ENCODE results near the gene EPDR1. TPM values are rescaled to one million over a fixed set of nuclear protein-coding genes. Genes with fewer than 3 reads are reported as not detected.

The EPDR1 gene
- 20.2 TPM for polyA plus RNA-seq (ENCODE audit: insufficient read length)
- long read RNA-seq, donor 1, transcript EPDR1-201 (3 exons, 2,599 nt): major isoform, 10 of 11 reads
- long read RNA-seq, donor 1, partial matches to known transcripts: 0 of 11 reads
- long read RNA-seq, donor 1, other reads (novel, unspliced or antisense): 0 of 11 reads
- long read RNA-seq, donor 2, transcript EPDR1-201 (3 exons, 2,599 nt): major isoform, 6 of 6 reads
- long read RNA-seq, donor 2, partial matches to known transcripts: 0 of 6 reads
- long read RNA-seq, donor 2, other reads (novel, unspliced or antisense): 0 of 6 reads
- long read RNA-seq, donor 3, transcript EPDR1-201 (3 exons, 2,599 nt): major isoform, 6 of 6 reads
- long read RNA-seq, donor 3, partial matches to known transcripts: 0 of 6 reads
- long read RNA-seq, donor 3, other reads (novel, unspliced or antisense): 0 of 6 reads
- long read RNA-seq, donor 4, partial matches to known transcripts: 0 of 1 reads
- long read RNA-seq, donor 4, other reads (novel, unspliced or antisense): 0 of 1 reads
- long read RNA-seq, donor 5, transcript EPDR1-201 (3 exons, 2,599 nt): major isoform, 6 of 8 reads
- long read RNA-seq, donor 5, partial matches to known transcripts: 0 of 8 reads
- long read RNA-seq, donor 5, other reads (novel, unspliced or antisense): 0 of 8 reads
- long read RNA-seq, donor 6, transcript EPDR1-201 (3 exons, 2,599 nt): major isoform, 10 of 11 reads
- long read RNA-seq, donor 6, partial matches to known transcripts: 0 of 11 reads
- long read RNA-seq, donor 6, other reads (novel, unspliced or antisense): 0 of 11 reads
- long read RNA-seq, donor 7, transcript EPDR1-201 (3 exons, 2,599 nt): major isoform, 11 of 11 reads
- long read RNA-seq, donor 7, partial matches to known transcripts: 0 of 11 reads
- long read RNA-seq, donor 7, other reads (novel, unspliced or antisense): 0 of 11 reads
- long read RNA-seq, donor 8, transcript EPDR1-201 (3 exons, 2,599 nt): major isoform, 8 of 8 reads
- long read RNA-seq, donor 8, partial matches to known transcripts: 0 of 8 reads
- long read RNA-seq, donor 8, other reads (novel, unspliced or antisense): 0 of 8 reads

- peak; percentile 67 for DNase-seq
Measured at GRCh38 chr7:37920305-37920848, at the start of gene EPDR1. TSS of gene EPDR1 (plus strand) at chr7:37920640. CDS start at chr7:37920940, 300 bp downstream.

GRCh38 chr7:37882086-37882485, 38.4 kb upstream of the EPDR1 start:
- DNase-seq: no peak

- no peak for DNase-seq
Measured at GRCh38 chr7:37893359-37893758, 27.1 kb upstream of the EPDR1 start.

- DNase-seq: no peak
Measured at GRCh38 chr7:37894671-37895070, 25.8 kb upstream of the EPDR1 start.

GRCh38 chr7:37899712-37900247, 20.7 kb upstream of the EPDR1 start:
- peak; percentile 19 for DNase-seq

- DNase-seq: peak; percentile 39
Measured at GRCh38 chr7:37901236-37901827, 19.1 kb upstream of the EPDR1 start.

GRCh38 chr7:37901890-37902524, 18.4 kb upstream of the EPDR1 start:
- no peak for DNase-seq

GRCh38 chr7:37908221-37908788, 12.1 kb upstream of the EPDR1 start:
- DNase-seq: no peak

GRCh38 chr7:37912756-37913155, 7.7 kb upstream of the EPDR1 start:
- DNase-seq: no peak

- DNase-seq: peak; percentile 26
Measured at GRCh38 chr7:37915438-37915837, 5.0 kb upstream of the EPDR1 start.

GRCh38 chr7:37916017-37916672, 4.3 kb upstream of the EPDR1 start:
- DNase-seq: no peak

- peak; percentile 78 for DNase-seq
Measured at GRCh38 chr7:37916673-37917660, 3.5 kb upstream of the EPDR1 start, which contains the start of gene SFRP4. TSS of gene SFRP4 (minus strand) at chr7:37916817. CDS start at chr7:37916537, 280 bp downstream.

GRCh38 chr7:37918526-37918925, 1.9 kb upstream of the EPDR1 start:
- no peak for DNase-seq

GRCh38 chr7:37920849-37921805, 687 bp downstream of the EPDR1 start:
- DNase-seq: peak; percentile 32

- no peak for DNase-seq
Measured at GRCh38 chr7:37921876-37922275, 1.4 kb downstream of the EPDR1 start.

- no peak for DNase-seq
Measured at GRCh38 chr7:37923996-37924395, 3.6 kb downstream of the EPDR1 start.

GRCh38 chr7:37924491-37925041, 4.1 kb downstream of the EPDR1 start:
- DNase-seq: no peak
